K562 (cell line): ENCODE data around the gene NEUROG1. TPM values are rescaled to one million over a fixed set of nuclear protein-coding genes. Genes with fewer than 3 reads are reported as not detected.

ENCODE experiments used
- ATAC-seq: fragments of 200-7000 bp; cut with Tn5 transposase; 3 replicates; pipeline ENCODE4 v1.9.1; 2020; ENCODE audit warnings: moderate library complexity
- BruUV-seq: library from RNA; stranded (reverse); fragments of 400-500 nt; replicated peaks from 2 replicates; lab custom pipeline; 2021; lab: Mats Ljungman, UMichigan
- CTCF ChIA-PET: fragments of 300-600 bp; formaldehyde crosslinking; extraction: SDS; loops from one replicate; lab custom pipeline; 2021; ENCODE audit warnings: low intra/inter-chr PET ratio; lab: Yijun Ruan, JAX
- POLR2A ChIA-PET: fragments of 300-600, 350-650 bp; sonication (Branson Sonifier 250); formaldehyde crosslinking; extraction: SDS; loops from one replicate; lab custom pipeline; 2021; ENCODE audit warnings: antibody characterized with exemption, inconsistent platforms; lab: Yijun Ruan, JAX
- DNase-seq, 4 experiments: peaks; one replicate each; pipeline versions ENCODE4 v3.0.0 to v3.0.0-alpha.2; 2011 to 2018; ENCODE audit warnings: low spot score in 3 of 4, mixed read lengths in 3 of 4; ENCODE audit errors: extremely low read depth in 1 of 4
- FAIRE-seq: peaks from 2 replicates; lab custom pipeline; 2011; peaks lifted over from hg19 to GRCh38; lab: Jason Lieb, UNC
- H2AFZ ChIP-seq: 2 replicates; pipeline ENCODE4 v1.6.0; 2011; ENCODE audit warnings: low read depth, low read length, control low read depth, inconsistent platforms
- H3K27ac ChIP-seq: fragments of 200-600 bp; 3 replicates; pipeline ENCODE4 v1.8.0; 2011; ENCODE audit warnings: low read depth, mild to moderate bottlenecking, control low read depth, inconsistent platforms, low read length, moderate library complexity, mixed read lengths; ENCODE audit errors: extremely low read depth
- H3K27me3 ChIP-seq, 2 experiments: fragments of 300-600 bp in 1 of 2; 2 replicates in 1 of 2; 3 replicates in 1 of 2; pipeline versions ENCODE4 v1.6.0 to v1.8.0; 2011; ENCODE audit warnings: inconsistent platforms in 2 of 2, low read length in 2 of 2, mild to moderate bottlenecking in 1 of 2, mixed read lengths in 1 of 2, moderate library complexity in 1 of 2; ENCODE audit not compliant: control insufficient read depth in 2 of 2, insufficient read depth in 2 of 2
- H3K36me3 ChIP-seq: fragments of 300-600 bp; 3 replicates; pipeline ENCODE4 v1.8.0; 2011; ENCODE audit warnings: mild to moderate bottlenecking, low read length, inconsistent platforms; ENCODE audit not compliant: control insufficient read depth, insufficient read depth
- H3K4me1 ChIP-seq, 2 experiments: fragments of 200-600 bp in 1 of 2; replicated peaks in 1 of 2; 2 replicates in 1 of 2; 3 replicates in 1 of 2; pipeline versions ENCODE4 v1.5.1 to v1.8.0; 2011; ENCODE audit warnings: inconsistent platforms in 2 of 2, low read length in 2 of 2, mild to moderate bottlenecking in 1 of 2, mixed read lengths in 1 of 2, moderate library complexity in 1 of 2; ENCODE audit not compliant: control insufficient read depth in 2 of 2, insufficient read depth in 2 of 2
- H3K4me2 ChIP-seq: 2 replicates; pipeline ENCODE4 v1.6.1; 2011; ENCODE audit warnings: low read length, control low read depth, inconsistent platforms, mixed read lengths; ENCODE audit not compliant: insufficient read depth
- H3K4me3 ChIP-seq: fragments of 200-600 bp; sonication (generic), shearing (Covaris generic); 2 replicates; pipeline ENCODE4 v1.5.1; 2016; ENCODE audit warnings: control low read depth, inconsistent platforms
- H3K79me2 ChIP-seq: fragments of 200-600 bp; 3 replicates; pipeline ENCODE4 v1.8.0; 2011; ENCODE audit warnings: low read length, inconsistent platforms; ENCODE audit not compliant: control insufficient read depth, insufficient read depth
- H3K9ac ChIP-seq, 2 experiments: 2 replicates each; pipeline versions ENCODE4 v1.6.0 to v1.6.1; 2011; ENCODE audit warnings: low read depth in 2 of 2, low read length in 2 of 2, control low read depth in 1 of 2, inconsistent platforms in 1 of 2, mild to moderate bottlenecking in 1 of 2, mixed read lengths in 1 of 2; ENCODE audit not compliant: insufficient read depth in 1 of 2
- H3K9me1 ChIP-seq: one replicate; pipeline ENCODE4 v1.6.0; 2011; ENCODE audit warnings: inconsistent platforms, mild to moderate bottlenecking, low read length, moderate library complexity; ENCODE audit not compliant: control insufficient read depth, insufficient read depth
- H3K9me3 ChIP-seq: replicated peaks from 2 replicates; pipeline ENCODE4 v1.5.1; 2011; ENCODE audit warnings: low read depth, low read length, inconsistent platforms; ENCODE audit not compliant: control insufficient read depth, insufficient read depth
- H4K20me1 ChIP-seq: replicated peaks from 2 replicates; pipeline ENCODE4 v1.6.1; 2011; ENCODE audit warnings: low read length, inconsistent platforms, mixed read lengths; ENCODE audit not compliant: control insufficient read depth, insufficient read depth
- BACH1 ChIP-seq: fragments of 200-800 bp; sonication (Bioruptor generic); IDR thresholded peaks from 2 replicates; pipeline ENCODE4 v1.6.1; 2016; ENCODE audit warnings: missing genetic modification characterization, missing compliant biosample characterization
- C11orf30 ChIP-seq: fragments of 450-650 bp; IDR thresholded peaks from 2 replicates; pipeline ENCODE4 v1.6.1; 2016; ENCODE audit warnings: low read depth, mild to moderate bottlenecking
- MAFF ChIP-seq: IDR thresholded peaks from 2 replicates; pipeline ENCODE4 v1.6.1; 2012; ENCODE audit warnings: low read length, improper control_type of control experiment
- MAFG ChIP-seq: fragments of 450-650 bp; conservative IDR thresholded peaks from 2 replicates; pipeline ENCODE4 v1.6.1; 2016; ENCODE audit warnings: missing genetic modification characterization, missing compliant biosample characterization
- MAFK ChIP-seq: IDR thresholded peaks from 2 replicates; pipeline ENCODE4 v1.6.1; 2011; ENCODE audit warnings: low read length, improper control_type of control experiment
- NFE2 ChIP-seq: IDR thresholded peaks from 2 replicates; pipeline ENCODE4 v1.6.1; 2014; ENCODE audit warnings: antibody characterized with exemption, low read depth
- SMARCA4 ChIP-seq: fragments of 450-650 bp; IDR thresholded peaks from 2 replicates; pipeline ENCODE4 v1.6.1; 2016
- TCF7L2 ChIP-seq: fragments of 150-350 bp; IDR thresholded peaks from 2 replicates; pipeline ENCODE4 v1.6.1; 2016; ENCODE audit warnings: low read depth, mild to moderate bottlenecking, low read length, moderate library complexity
- ZFP30 ChIP-seq: fragments of 250-450 bp; sonication (Bioruptor Pico); IDR thresholded peaks from 2 replicates; pipeline ENCODE4 v1.8.0; 2022; ENCODE audit warnings: moderate library complexity, mild to moderate bottlenecking, inconsistent platforms, borderline replicate concordance
- ZNF316 ChIP-seq: fragments of 450-650 bp; IDR thresholded peaks from 2 replicates; pipeline ENCODE4 v1.6.1; 2016
- WGBS: fragments of 100-300 bp; shearing (Covaris generic); methylation state at CpG from one replicate; pipeline ENCODE4 v1.1.6; 2016; ENCODE audit warnings: low coverage, mixed read lengths; ENCODE audit not compliant: insufficient coverage; ENCODE audit errors: missing lambda C conversion rate; 5-methylcytosine and 5-hydroxymethylcytosine counted together
- in situ Hi-C: fragments of 300-500 bp; cut with MboI; formaldehyde crosslinking; loops from 4 replicates; pipeline ENCODE4 v1.15.0; 2018; ENCODE audit warnings: inconsistent platforms, mixed read lengths
- intact Hi-C: fragments of 100-400 bp; cut with micrococcal nuclease; formaldehyde crosslinking; loops from 2 replicates; pipeline ENCODE4 v1.14.2; 2022
- polyA plus RNA-seq, 8 experiments: library from polyadenylated mRNA; depleted of rRNA in 4 of 8; stranded (reverse) in 5 of 8; unstranded in 3 of 8; fragments of >200 nt; fragmentation: Nextera tagmentation in 2 of 8; fragmentation: Illumina TruSeq in 1 of 8; extraction: Ambion mirVana in 2 of 8; extraction: Trizol in 1 of 8; gene quantifications; 2 replicates each; pipeline versions ENCODE4 v1.2.1 to v1.2.3, GENCODE V29; 2011 to 2014; ENCODE audit warnings: inconsistent platforms in 1 of 8, missing spikeins in 1 of 8
- total RNA-seq, 7 experiments: library from RNA; depleted of rRNA in 6 of 7; stranded (reverse); fragments of >200 nt in 6 of 7; fragmentation: Illumina TruSeq in 2 of 7; extraction: Trizol in 2 of 7; gene quantifications; 2 replicates each; pipeline versions ENCODE4 v1.2.1 to v1.2.3, GENCODE V29; 2011 to 2021; ENCODE audit warnings: low replicate concordance in 1 of 7
- TF ChIP-seq, protein P1 (sequence below): fragments of 250-450 bp; sonication (Bioruptor Pico); IDR thresholded peaks from 2 replicates; pipeline ENCODE4 v1.4.0; 2020

The NEUROG1 gene
- total and polyA plus RNA-seq, 9 of the 15 experiments (the other 6 are each of a cell fraction or from before 2014, with no cell fraction given): not detected

DNA sequence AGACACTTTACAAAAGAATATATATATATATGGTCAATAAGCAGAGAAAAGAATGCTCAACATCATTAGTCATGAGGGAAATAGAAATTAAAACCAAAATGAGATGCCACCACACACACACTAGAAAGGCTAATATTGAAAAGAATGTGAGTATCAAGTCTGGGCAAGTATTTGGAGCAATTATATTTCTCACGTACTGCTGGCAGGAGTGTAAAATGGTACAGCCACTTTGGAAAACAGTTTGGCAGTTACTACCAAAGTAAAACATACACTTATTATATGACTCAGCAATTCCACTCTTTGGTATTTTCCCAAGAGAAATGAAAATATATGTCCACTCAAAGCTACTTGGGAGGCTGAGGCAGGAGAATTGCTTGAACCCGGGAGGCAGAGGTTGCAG is 29.8 kb downstream of the NEUROG1 start:
- intact Hi-C loops: loop anchor here (5.0 kb wide), 1 partner anchor 46 kb away; no protein-coding TSS in a partner anchor
- Histone ChIP-seq H4K20me1 (no peaks in the 10 kb centered on the region), H2AFZ (peak overlapping the region; percentile 33; the same call in 1 of the 2 replicates), H3K4me3 (no peak overlapping the region), H3K9me3 (no peaks in the 10 kb centered on the region), H3K36me3 (no peaks in the 10 kb centered on the region), H3K4me1 (peaks cover 0 to 9% of the 10 kb centered on the region in 2 experiments; a peak in 2 of 5 replicates), H3K27me3 (peaks cover 0 to 3% of the 10 kb centered on the region in 2 experiments; a peak in 3 of 5 replicates), H3K9me1 (no peaks in the 10 kb centered on the region), H3K4me2 (no peak overlapping the region), H3K9ac (no peak overlapping the region), H3K79me2 (no peaks in the 10 kb centered on the region), H3K27ac (no peak overlapping the region)
- DNase-seq (no peak), ATAC-seq (no peak), FAIRE-seq (no peak)
- in situ Hi-C loops: no loop called here
- CTCF ChIA-PET: no interaction called here
- TF ChIP-seq BACH1: peak; percentile 62; the same call in 1 of the 2 replicates
- TF ChIP-seq MAFK: peak; percentile 75
- TF ChIP-seq MAFF: peak; percentile 79; the same call in 1 of the 2 replicates
- TF ChIP-seq ZFP30 (CRISPR knock-in tag): no peak
- TF ChIP-seq, protein P1, sequence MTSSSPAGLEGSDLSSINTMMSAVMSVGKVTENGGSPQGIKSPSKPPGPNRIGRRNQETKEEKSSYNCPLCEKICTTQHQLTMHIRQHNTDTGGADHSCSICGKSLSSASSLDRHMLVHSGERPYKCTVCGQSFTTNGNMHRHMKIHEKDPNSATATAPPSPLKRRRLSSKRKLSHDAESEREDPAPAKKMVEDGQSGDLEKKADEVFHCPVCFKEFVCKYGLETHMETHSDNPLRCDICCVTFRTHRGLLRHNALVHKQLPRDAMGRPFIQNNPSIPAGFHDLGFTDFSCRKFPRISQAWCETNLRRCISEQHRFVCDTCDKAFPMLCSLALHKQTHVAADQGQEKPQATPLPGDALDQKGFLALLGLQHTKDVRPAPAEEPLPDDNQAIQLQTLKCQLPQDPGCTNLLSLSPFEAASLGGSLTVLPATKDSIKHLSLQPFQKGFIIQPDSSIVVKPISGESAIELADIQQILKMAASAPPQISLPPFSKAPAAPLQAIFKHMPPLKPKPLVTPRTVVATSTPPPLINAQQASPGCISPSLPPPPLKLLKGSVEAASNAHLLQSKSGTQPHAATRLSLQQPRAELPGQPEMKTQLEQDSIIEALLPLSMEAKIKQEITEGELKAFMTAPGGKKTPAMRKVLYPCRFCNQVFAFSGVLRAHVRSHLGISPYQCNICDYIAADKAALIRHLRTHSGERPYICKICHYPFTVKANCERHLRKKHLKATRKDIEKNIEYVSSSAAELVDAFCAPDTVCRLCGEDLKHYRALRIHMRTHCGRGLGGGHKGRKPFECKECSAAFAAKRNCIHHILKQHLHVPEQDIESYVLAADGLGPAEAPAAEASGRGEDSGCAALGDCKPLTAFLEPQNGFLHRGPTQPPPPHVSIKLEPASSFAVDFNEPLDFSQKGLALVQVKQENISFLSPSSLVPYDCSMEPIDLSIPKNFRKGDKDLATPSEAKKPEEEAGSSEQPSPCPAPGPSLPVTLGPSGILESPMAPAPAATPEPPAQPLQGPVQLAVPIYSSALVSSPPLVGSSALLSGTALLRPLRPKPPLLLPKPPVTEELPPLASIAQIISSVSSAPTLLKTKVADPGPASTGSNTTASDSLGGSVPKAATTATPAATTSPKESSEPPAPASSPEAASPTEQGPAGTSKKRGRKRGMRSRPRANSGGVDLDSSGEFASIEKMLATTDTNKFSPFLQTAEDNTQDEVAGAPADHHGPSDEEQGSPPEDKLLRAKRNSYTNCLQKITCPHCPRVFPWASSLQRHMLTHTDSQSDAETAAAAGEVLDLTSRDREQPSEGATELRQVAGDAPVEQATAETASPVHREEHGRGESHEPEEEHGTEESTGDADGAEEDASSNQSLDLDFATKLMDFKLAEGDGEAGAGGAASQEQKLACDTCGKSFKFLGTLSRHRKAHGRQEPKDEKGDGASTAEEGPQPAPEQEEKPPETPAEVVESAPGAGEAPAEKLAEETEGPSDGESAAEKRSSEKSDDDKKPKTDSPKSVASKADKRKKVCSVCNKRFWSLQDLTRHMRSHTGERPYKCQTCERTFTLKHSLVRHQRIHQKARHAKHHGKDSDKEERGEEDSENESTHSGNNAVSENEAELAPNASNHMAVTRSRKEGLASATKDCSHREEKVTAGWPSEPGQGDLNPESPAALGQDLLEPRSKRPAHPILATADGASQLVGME (CRISPR knock-in tag): no peak
- TF ChIP-seq MAFG (tag): peak; percentile 91
- peak; percentile 92 for TF ChIP-seq C11orf30
- TF ChIP-seq TCF7L2: no peak
- TF ChIP-seq SMARCA4: 0 out of 2 replicates have a peak, but pooled peaks have one; percentile 15
- peak; percentile 95 for TF ChIP-seq ZNF316
- TF ChIP-seq NFE2: peak; percentile 85
- POLR2A ChIA-PET: no interaction called here
- WGBS: 13% methylated on average over 1 of the region's 2 CpGs
- no TSS peak for BruUV-seq
